ENCODE results near the gene CPT1A. TPM values are rescaled to one million over a fixed set of nuclear protein-coding genes. Genes with fewer than 3 reads are reported as not detected.
A peak's percentile ranks its signal among the peaks of the same experiment; 100 is the strongest.

Gene CPT1A
- total RNA-seq, 1 experiment from 2014 or later = 31.8 TPM

DNA sequence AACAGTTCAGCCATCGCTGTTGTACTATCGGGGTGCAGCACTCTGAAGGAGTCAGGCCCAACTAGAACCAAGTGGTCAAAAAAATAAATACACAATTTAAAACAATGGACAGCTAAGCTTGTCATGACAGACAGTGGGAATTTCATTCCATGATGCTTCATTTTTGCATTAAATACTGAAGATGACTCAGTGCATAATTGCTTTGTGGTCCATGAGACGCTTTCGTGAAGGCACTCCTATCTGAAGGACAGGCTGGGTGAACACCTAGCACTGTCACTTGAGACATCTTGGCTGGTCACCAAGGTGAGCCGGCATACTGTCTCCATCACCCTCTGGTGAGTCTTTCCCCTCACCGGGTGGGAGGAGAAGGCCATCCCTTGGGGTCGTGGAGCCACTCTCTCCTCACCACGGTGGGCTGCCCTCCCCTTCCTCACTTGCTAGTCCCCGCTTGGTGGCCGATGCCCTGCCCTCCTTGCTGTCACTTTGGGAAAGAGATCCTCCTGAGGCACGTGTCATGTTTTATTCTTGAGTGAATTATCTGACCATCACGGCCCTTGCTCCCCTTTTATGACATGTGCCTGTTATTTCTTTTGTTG is 85.4 kb downstream of the CPT1A start:
- no peaks in the 10 kb centered on the region for H3K4me1 Mint-ChIP-seq (ENCODE audit: insufficient read depth, unreplicated experiment)
- intact Hi-C loops (cut with micrococcal nuclease) = no loop called here
- POLR2A ChIA-PET = interaction anchor here (0.6 kb wide), 1 partner anchor 9 kb away, joined by 3 read pairs; no protein-coding TSS in a partner anchor
- TF ChIP-seq, protein P1, sequence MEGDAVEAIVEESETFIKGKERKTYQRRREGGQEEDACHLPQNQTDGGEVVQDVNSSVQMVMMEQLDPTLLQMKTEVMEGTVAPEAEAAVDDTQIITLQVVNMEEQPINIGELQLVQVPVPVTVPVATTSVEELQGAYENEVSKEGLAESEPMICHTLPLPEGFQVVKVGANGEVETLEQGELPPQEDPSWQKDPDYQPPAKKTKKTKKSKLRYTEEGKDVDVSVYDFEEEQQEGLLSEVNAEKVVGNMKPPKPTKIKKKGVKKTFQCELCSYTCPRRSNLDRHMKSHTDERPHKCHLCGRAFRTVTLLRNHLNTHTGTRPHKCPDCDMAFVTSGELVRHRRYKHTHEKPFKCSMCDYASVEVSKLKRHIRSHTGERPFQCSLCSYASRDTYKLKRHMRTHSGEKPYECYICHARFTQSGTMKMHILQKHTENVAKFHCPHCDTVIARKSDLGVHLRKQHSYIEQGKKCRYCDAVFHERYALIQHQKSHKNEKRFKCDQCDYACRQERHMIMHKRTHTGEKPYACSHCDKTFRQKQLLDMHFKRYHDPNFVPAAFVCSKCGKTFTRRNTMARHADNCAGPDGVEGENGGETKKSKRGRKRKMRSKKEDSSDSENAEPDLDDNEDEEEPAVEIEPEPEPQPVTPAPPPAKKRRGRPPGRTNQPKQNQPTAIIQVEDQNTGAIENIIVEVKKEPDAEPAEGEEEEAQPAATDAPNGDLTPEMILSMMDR (IDR thresholded peaks at IDR 0.05; ENCODE audit: unreplicated experiment) = no peak
- no peak overlapping the region for H3K4me3 Mint-ChIP-seq (ENCODE audit: unreplicated experiment)
- H3K36me3 Mint-ChIP-seq (ENCODE audit: insufficient read depth, unreplicated experiment) = peaks cover 40% of the 10 kb centered on the region
- TSS peak; percentile 29 for BruUV-seq (replicated peaks)
- no peaks in the 10 kb centered on the region for H3K27me3 Mint-ChIP-seq (ENCODE audit: insufficient read depth, unreplicated experiment)
- no peak overlapping the region for H3K27ac Mint-ChIP-seq (ENCODE audit: low read depth, unreplicated experiment)
- DNase-seq (ENCODE audit: unreplicated experiment) = no peak
- CTCF ChIA-PET = no interaction called here
- H3K9me3 Mint-ChIP-seq (ENCODE audit: unreplicated experiment) = no peaks in the 10 kb centered on the region

DNA sequence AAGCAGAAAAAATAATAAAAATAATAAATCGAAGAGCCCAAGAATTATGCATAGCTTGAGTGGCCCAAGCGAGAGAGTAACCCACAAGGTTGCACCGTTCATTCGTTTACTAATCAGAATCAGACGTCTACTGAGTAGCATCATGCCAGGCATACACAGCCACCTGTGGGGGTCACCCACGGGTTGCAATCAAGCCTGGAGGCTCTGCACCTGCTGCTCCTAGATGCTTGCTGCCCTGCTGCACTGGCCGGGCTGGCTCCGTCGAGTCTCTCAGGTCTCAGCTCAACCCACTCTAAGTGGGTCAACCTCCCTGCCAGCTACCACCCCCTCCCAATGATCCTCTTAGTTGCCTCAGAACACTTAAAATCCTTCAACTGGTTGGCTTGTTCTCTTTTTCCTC is 88.4 kb downstream of the CPT1A start:
- BruUV-seq (replicated peaks) = no TSS peak
- H3K36me3 Mint-ChIP-seq (ENCODE audit: insufficient read depth, unreplicated experiment) = peaks cover 21% of the 10 kb centered on the region
- H3K9me3 Mint-ChIP-seq (ENCODE audit: unreplicated experiment) = no peaks in the 10 kb centered on the region
- POLR2A ChIA-PET = no interaction called here
- no peak for DNase-seq (ENCODE audit: unreplicated experiment)
- no peak overlapping the region for H3K4me3 Mint-ChIP-seq (ENCODE audit: unreplicated experiment)
- TF ChIP-seq, protein P1 (IDR thresholded peaks at IDR 0.05; ENCODE audit: unreplicated experiment) = no peak
- intact Hi-C loops (cut with micrococcal nuclease) = no loop called here
- H3K4me1 Mint-ChIP-seq (ENCODE audit: insufficient read depth, unreplicated experiment) = no peaks in the 10 kb centered on the region
- no peaks in the 10 kb centered on the region for H3K27me3 Mint-ChIP-seq (ENCODE audit: insufficient read depth, unreplicated experiment)
- peak overlapping the region; percentile 42 for H3K27ac Mint-ChIP-seq (ENCODE audit: low read depth, unreplicated experiment)
- CTCF ChIA-PET = no interaction called here

DNA sequence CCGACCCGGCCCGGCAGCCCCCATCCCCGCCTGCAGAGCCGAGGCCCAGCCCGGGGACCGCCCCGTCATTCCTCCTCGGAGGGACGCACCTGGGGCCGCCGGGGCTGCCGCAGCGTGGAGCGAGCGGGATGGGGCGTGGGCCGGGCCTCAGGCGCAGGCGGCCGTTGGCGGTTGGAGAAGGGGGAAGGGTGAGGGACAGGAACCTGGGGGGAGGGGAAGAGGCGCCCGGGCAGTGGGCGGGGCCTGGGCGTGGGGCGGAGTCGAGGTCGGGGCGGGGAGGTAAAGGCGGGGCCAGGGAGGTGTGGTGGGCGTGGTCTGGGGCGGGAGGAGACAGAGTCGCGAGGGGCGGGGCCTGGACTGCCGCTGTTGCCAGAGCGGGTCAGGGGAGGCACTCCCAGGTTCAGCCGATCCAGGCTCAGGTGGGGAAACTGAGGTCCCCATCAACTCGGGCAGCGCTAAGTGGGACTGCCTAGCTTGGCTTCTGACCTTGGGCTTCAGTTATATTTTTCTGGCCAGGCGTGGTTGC is 90.3 kb downstream of the CPT1A start, which contains the start of gene TESMIN:
Gene TESMIN, minus strand, starts transcription at position 190 of the 526 bp plus-strand sequence. CDS start 860 bp downstream, outside the sequence.
- intact Hi-C loops (cut with micrococcal nuclease) = no loop called here
- H3K27me3 Mint-ChIP-seq (ENCODE audit: insufficient read depth, unreplicated experiment) = no peaks in the 10 kb centered on the region
- no TSS peak for BruUV-seq (replicated peaks)
- peak within 1 kb of the TSS; percentile 12 for H3K27ac Mint-ChIP-seq (ENCODE audit: low read depth, unreplicated experiment)
- H3K9me3 Mint-ChIP-seq (ENCODE audit: unreplicated experiment) = no peaks in the 10 kb centered on the region
- ChIA-PET POLR2A (interaction anchor here (0.6 kb wide), 1 partner anchor 298 kb away, joined by 3 read pairs; the partner anchor contains the start of gene TPCN2), CTCF (no interaction called here)
- H3K4me3 Mint-ChIP-seq (ENCODE audit: unreplicated experiment) = peak within 1 kb of the TSS; percentile 69
- TF ChIP-seq, protein P1 (IDR thresholded peaks at IDR 0.05; ENCODE audit: unreplicated experiment) = no peak
- peaks cover 1% of the 10 kb centered on the region for H3K36me3 Mint-ChIP-seq (ENCODE audit: insufficient read depth, unreplicated experiment)
- DNase-seq (ENCODE audit: unreplicated experiment) = peak; percentile 85
- no peaks in the 10 kb centered on the region for H3K4me1 Mint-ChIP-seq (ENCODE audit: insufficient read depth, unreplicated experiment)

DNA sequence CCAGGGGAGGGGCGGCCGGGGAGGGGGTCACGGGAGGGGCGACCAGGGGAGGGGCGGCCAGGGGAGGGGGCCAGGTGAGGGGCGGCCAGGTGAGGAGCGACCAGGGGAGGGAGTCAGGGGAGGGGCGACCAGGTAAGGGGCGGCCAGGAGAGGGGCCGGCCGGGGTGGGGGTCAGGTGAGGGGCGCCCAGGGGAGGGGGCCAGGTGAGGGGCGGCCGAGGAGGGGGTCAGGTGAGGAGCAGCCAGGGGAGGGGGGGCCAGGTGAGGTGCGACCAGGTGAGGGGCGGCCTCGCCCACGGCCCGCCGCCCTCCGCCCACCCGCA is 90.8 kb downstream of the CPT1A start:
- no peaks in the 10 kb centered on the region for H3K9me3 Mint-ChIP-seq (ENCODE audit: unreplicated experiment)
- BruUV-seq (replicated peaks) = no TSS peak
- ChIA-PET POLR2A (no interaction called here), CTCF (interaction anchor here (0.6 kb wide), 1 partner anchor 18 kb away, joined by 4 read pairs; no protein-coding TSS in a partner anchor)
- H3K27ac Mint-ChIP-seq (ENCODE audit: low read depth, unreplicated experiment) = no peak overlapping the region
- no peaks in the 10 kb centered on the region for H3K36me3 Mint-ChIP-seq (ENCODE audit: insufficient read depth, unreplicated experiment)
- peak overlapping the region; percentile 69 for H3K4me3 Mint-ChIP-seq (ENCODE audit: unreplicated experiment)
- intact Hi-C loops (cut with micrococcal nuclease) = no loop called here
- no peaks in the 10 kb centered on the region for H3K27me3 Mint-ChIP-seq (ENCODE audit: insufficient read depth, unreplicated experiment)
- TF ChIP-seq, protein P1 (IDR thresholded peaks at IDR 0.05; ENCODE audit: unreplicated experiment) = no peak
- H3K4me1 Mint-ChIP-seq (ENCODE audit: insufficient read depth, unreplicated experiment) = no peaks in the 10 kb centered on the region
- no peak for DNase-seq (ENCODE audit: unreplicated experiment)

Data from MCF 10A (cell line).